CD4-positive, alpha-beta T cell treated with Interferon gamma for 1 hour (primary cell): ENCODE measurements around the gene SRPK2.

Experiments used
- DNase-seq: peaks from one replicate; pipeline ENCODE4 v3.0.0-alpha.2; 2020

Gene SRPK2

GRCh38 chr7:105178928-105179541, 209.7 kb downstream of the SRPK2 start:
- DNase-seq = no peak

GRCh38 chr7:105178177-105178576, 210.5 kb downstream of the SRPK2 start:
- DNase-seq = no peak

- no peak for DNase-seq
These were observed 211.7 kb downstream of the SRPK2 start for GRCh38 chr7:105177026-105177425.

GRCh38 chr7:105173586-105173985, 215.1 kb downstream of the SRPK2 start:
- DNase-seq = no peak

- DNase-seq = no peak
These were observed 224.0 kb downstream of the SRPK2 start for GRCh38 chr7:105164751-105165150.

- no peak for DNase-seq
These were observed 225.0 kb downstream of the SRPK2 start for GRCh38 chr7:105163718-105164117.

- no peak for DNase-seq
These were observed 227.4 kb downstream of the SRPK2 start for GRCh38 chr7:105161366-105161765.

GRCh38 chr7:105157278-105157677, 231.4 kb downstream of the SRPK2 start:
- no peak for DNase-seq

GRCh38 chr7:105156731-105157130, 232.0 kb downstream of the SRPK2 start:
- DNase-seq = no peak

GRCh38 chr7:105154084-105154483, 234.6 kb downstream of the SRPK2 start:
- no peak for DNase-seq

- DNase-seq = no peak
These were observed 235.2 kb downstream of the SRPK2 start for GRCh38 chr7:105153531-105153930.

- no peak for DNase-seq
These were observed 237.6 kb downstream of the SRPK2 start for GRCh38 chr7:105151152-105151551.

GRCh38 chr7:105149827-105150226, 238.9 kb downstream of the SRPK2 start:
- DNase-seq = no peak

- DNase-seq = no peak
These were observed 247.7 kb downstream of the SRPK2 start for GRCh38 chr7:105141068-105141467.

GRCh38 chr7:105139381-105139780, 249.3 kb downstream of the SRPK2 start:
- no peak for DNase-seq

- DNase-seq = no peak
These were observed 250.8 kb downstream of the SRPK2 start for GRCh38 chr7:105137898-105138297.

- DNase-seq = no peak
These were observed 252.5 kb downstream of the SRPK2 start for GRCh38 chr7:105136221-105136620.

GRCh38 chr7:105133986-105134655, 254.6 kb downstream of the SRPK2 start:
- no peak for DNase-seq

GRCh38 chr7:105133358-105133757, 255.4 kb downstream of the SRPK2 start:
- no peak for DNase-seq

- DNase-seq = no peak
These were observed 255.9 kb downstream of the SRPK2 start for GRCh38 chr7:105132835-105133234.

GRCh38 chr7:105132335-105132734, 256.4 kb downstream of the SRPK2 start:
- DNase-seq = no peak

GRCh38 chr7:105131890-105132289, 256.8 kb downstream of the SRPK2 start:
- DNase-seq = no peak

- DNase-seq = no peak
These were observed 257.6 kb downstream of the SRPK2 start for GRCh38 chr7:105131033-105131656.

- no peak for DNase-seq
These were observed 258.1 kb downstream of the SRPK2 start for GRCh38 chr7:105130580-105130979.
